Suppressor macrophage (primary cell): ENCODE data around the gene KBTBD2.
A peak's percentile ranks its signal among the peaks of the same experiment; 100 is the strongest.
"Not testable (repeated sequence)": the region's sequence is repeated elsewhere in the genome, so short reads cannot be mapped to it uniquely, and the experiment has no call there.

Experiments used
- DNase-seq, 4 experiments: peaks; one replicate each; pipeline ENCODE4 v3.0.0-alpha.2; 2020 to 2022

Gene KBTBD2

DNA sequence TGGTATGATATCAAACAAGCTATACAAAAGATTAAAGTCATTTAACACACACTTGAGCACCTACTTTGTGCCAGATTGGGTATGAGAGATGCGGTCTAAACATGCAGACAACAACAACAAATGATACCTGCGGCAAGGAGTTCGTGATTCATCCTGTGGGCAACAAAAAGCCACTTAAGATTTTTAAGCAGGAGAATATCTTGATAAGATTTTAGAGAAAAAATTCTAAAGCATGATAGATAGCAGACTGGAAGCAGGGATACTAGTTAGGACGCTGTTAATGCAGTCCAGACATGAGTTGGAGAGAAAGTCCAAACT lies 1.6 kb upstream of the KBTBD2 start:
- no peak for DNase-seq

DNA sequence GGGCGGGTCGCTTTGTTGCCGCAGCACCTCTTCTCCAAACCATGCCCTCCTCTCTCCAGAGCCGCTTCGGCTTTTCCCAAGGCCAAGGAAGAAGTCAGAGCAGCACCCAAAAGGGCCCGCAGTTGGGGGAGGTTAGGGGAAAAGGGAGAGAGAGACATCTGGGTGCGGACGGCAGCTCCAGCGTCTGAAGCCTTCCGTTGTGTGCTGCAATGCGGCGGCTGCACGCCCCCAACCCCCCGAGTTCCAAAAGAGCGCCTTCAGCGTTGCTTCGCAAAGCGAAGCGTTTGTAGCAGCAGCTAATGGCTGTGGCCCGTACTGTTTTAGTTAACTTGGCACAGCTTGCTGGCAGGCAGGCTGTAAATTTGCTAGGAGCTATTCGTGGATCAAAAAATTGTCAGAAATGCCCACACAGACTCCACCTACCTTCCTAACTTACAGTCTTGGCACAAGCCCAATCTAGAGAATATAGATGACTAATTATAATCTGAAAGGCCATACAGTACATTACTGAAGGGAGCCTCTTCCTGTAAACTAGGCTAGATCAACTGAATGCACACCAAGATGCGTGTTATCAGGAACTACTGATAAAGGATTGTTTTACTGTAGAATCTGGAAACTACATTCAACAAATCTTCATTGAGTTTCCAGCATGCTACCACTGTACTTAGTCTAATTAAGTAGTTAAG lies 1.1 kb upstream of the KBTBD2 start:
- peak; percentile 50 to 81 (median 75) for DNase-seq

DNA sequence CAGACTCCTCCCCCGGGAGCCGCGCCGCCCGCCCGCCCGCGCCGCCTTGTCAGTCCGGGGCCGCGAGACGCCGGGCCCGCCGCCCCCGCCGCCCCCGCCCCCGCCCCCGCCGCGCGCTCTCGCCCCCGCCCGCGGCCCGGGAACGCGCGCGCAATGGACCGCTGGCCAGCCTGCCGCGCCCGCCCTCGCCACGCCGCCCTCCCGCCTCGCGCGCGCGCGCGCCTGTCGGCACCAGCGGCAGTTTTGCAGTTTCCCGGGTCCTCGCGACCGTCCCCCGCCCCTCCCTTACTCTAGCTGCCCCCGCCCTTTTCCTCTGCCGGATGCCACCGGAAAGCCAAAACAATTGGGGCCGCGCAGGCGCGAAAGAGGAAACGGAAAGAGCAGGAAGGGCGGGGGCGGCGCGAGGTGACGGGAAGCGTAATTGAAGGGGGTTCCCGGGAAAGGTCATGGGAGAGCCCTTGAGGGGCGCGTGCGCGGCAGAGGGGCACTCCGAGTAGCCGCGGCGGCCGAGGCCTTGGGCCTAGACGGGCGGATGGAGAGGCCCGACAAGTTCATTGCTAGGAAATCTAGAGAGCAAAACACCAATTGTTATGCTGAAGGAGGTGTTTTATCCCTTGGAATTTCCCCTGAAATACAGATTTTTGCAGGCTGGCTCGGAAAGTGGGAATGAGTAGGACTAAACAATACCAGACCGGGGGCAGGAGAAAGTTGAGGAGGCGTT lies 400 bp upstream of the KBTBD2 start:
- peak; percentile 98 to 99 (median 99) for DNase-seq

DNA sequence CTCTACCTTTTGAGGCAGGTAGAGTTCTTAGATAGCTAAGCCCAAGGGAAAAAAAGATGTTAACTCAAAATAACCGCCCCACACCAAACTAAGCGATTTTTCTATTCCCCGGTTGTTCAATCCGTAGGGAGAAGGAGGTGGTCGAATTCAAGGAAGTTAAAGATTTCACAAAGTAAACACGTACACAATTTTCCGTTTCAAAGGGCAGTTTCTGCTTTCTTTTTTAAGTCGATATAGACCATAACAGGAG lies 842 bp downstream of the KBTBD2 start:
- DNase-seq, result peak in 1 of 4 experiments; percentile 70

- DNase-seq, result peak; percentile 58 to 82 (median 68)
Observed at GRCh38 chr7:32890010-32890792, 1.4 kb downstream of the KBTBD2 start.

DNA sequence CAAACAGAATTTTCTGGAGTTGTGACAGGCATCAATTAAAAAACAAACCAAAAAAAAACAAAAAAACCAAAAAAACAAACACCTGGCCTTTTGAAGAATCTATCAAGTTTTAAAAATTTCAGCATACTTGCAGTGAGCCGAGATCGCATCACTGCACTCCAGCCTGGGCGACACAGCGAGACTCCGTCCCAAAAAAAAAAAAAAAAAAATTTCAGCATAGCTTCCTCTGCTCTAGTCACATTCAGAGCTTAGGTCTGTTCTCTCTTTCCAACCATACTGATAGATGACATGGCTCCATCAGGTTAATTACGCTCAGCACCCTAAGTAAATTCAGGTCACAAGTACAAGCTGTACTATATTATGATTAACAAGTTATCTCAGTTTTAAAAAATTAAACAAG lies 3.1 kb downstream of the KBTBD2 start:
- no peak for DNase-seq

DNA sequence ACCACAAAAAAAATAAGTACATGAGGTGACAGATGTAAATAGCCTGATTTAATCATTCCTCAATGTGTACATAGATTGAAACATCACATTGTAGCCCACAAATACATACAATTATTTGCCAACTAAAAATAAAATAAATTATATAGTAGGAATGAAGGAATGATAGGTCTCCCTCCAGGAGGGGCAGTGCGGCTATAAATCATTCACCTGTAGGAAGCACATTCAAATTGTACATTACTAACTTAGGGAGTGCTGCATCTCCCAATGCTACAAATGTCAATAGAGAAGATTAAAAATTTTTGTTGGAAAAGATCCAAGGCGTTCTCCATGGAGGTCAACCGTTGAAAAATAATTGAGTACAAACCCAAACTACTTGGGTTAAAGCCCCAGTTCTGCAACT lies 4.2 kb downstream of the KBTBD2 start:
- no peak for DNase-seq

GRCh38 chr7:32881074-32881982 lies 10.2 kb downstream of the KBTBD2 start:
- no peak for DNase-seq

DNA sequence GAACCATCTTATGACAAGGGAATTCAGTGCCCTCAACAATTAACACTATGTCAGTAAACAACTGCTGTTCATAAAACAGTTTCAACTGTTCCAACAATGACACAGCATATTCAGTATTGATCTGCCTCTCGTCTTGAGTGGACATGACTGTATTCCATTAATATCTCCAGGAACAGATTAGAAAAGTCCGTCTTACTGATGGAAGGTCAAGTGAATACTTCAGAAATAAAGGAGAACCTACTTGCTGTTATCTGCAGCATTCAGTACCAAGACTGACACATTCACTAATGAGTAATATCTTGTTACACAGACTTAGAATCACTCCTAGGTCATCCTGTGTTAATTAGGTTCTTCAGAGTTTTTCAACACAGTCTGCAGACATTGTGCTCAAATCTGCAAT lies 12.1 kb downstream of the KBTBD2 start:
- DNase-seq, result peak in 2 of 4 experiments; percentile 17 to 28

- not testable (repeated sequence) for DNase-seq
Observed at GRCh38 chr7:32878023-32878422, 13.5 kb downstream of the KBTBD2 start.

DNA sequence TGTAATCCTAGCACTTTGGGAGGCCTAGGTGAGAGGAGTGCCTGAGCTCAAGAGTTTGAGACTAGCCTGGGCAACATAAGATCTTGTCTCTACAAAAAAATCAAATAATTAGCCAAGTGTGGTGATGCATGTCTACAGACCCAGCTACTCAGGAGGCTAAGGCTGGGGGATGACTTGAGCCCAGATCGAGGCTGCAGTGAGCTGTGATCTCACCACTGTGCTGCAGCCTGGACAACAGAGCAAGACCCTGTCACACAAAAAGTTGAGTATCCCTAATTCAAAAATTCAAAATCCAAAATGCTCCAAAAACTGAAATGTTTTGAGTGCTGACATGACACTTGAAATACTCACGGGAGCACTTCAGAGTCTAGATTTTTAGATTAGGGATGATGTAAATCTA lies 19.1 kb downstream of the KBTBD2 start:
- DNase-seq, result no peak

DNA sequence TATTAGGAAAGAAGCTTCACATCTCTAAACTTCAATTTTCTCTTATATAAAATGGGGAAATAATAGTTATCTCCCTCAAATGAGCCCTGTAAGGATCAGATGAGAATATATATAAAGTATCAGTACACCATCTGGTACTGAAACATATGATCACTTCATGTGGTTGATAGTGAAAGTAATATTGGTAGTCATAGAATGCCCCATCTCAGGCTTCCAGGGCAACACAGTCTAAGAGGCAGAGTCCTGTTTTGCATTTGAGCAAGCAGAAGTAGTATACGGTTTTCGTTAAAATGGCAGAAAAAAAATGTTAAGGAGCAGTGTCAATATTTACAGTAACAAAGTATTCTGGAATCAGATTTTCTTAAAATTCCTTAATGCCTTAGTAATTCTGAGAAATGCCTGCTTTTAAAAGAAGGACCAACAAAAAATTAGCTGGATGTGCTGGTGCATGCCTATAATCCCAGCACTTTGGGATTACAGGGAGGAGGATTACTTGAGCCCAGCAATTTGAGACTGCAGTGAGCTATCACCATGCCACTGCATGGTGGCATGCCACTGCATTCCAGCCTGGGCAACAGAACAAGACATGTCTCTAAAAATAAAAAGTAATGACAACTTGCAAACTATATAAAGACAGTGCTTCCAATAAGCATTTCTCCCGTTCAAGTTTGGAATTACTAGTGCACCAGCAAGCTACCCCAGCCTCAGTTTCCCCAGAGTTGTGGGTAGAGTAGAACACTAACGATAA lies 19.8 kb downstream of the KBTBD2 start:
- no peak for DNase-seq

GRCh38 chr7:32870298-32870697 lies 21.3 kb downstream of the KBTBD2 start:
- no peak for DNase-seq

DNA sequence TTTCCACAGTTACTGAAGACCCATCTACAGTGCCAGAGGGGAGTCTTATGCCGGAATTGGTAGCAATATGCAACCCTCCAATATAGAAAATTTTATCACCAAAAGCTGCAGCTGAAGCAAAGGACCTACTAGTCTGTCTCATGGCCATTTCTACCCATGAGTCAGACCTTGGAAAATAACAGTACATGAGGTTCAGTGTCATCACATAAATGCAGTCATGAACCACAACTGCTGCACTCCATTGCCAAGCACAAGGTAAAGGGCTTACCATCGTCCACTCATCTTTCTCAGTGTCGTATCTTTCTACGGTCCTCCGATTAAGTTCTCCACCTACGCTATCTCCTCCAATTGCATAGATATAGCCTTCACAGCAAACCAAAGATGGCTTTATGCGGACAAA lies 21.8 kb downstream of the KBTBD2 start:
- DNase-seq, result no peak

DNA sequence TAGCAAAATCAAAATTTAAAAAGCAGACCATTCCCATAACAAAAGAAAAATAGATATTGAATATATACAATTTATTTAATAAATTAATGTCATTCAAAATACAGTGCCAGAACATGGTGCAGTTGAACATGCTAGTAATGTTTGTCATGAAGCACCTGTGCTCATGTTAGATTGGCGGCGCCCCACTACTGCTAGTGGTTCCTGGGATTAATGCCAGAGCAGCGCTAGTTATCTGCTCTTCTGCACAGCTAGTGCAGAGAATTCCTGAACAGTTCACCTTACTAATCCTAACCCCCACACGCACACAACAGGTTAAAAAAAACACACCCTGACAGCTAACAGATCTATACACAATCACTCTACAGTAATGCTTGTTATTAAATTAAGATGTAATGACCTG lies 23.4 kb downstream of the KBTBD2 start:
- DNase-seq, result no peak

DNA sequence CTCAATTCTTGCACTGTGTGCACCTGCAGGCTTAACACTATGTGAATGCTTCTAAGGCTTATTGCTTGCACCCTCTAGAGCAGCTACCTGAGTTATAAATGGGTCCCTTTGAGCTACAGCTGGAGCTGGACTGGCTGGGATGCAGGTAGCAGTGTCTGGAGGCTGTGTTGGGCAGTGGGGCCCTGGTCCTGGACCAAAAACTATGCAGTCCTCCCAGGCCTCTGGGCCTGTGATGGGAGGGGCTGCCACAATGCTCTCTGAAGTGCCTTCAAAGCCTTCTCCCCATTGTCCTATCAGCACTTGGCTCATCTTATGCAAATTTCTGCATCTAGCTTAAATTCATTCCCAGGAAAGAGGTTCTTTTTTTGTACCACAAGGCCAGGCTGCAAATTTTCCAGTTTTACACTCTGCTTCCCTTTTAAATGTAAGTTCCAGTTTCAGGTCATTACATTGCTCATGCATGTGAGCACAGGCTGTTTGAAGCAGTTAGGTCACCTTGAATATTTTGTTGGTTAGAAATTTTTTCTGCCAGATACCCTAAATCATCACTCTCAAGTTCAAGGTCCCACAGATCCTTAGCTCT lies 26.0 kb downstream of the KBTBD2 start:
- peak in 2 of 4 experiments; percentile 1 to 12 for DNase-seq

GRCh38 chr7:32863872-32864271 lies 27.7 kb downstream of the KBTBD2 start:
- not testable (repeated sequence) for DNase-seq

- DNase-seq, result no peak
Observed at GRCh38 chr7:32860090-32860489, 31.5 kb downstream of the KBTBD2 start.

- no peak for DNase-seq
Observed at GRCh38 chr7:32858648-32859047, 32.9 kb downstream of the KBTBD2 start.

DNA sequence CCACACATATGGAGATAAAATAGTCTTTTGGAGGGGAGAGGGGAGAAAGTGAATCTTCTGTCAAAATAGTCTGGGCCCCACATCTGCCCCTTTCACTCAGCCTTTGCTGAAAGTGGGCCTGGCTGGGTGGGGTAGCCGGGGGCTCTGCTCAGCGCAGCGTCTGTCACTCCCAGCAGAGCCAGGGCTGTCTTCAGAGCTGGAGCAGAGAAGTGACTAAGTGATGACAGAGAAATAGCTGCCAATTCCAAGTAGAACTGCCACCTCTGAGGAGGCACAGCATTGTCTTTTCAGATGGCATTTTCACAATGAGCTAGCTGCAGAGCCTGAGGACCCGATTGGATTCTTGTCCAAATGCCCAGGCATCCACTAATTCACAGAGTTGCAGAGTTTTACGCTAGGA lies 34.5 kb downstream of the KBTBD2 start:
- not testable (repeated sequence) for DNase-seq
